HepG2 (cell line): ENCODE measurements around the gene GGT1. TPM values are rescaled to one million over a fixed set of nuclear protein-coding genes. Genes with fewer than 3 reads are reported as not detected.

ENCODE experiments used
- ATF4 ChIP-seq, 2 experiments: fragments of 450-650 bp in 1 of 2; sonication (generic) in 1 of 2; formaldehyde crosslinking; IDR thresholded peaks; 2 replicates each; pipeline versions ENCODE4 v1.5.0 to v1.8.0; 2020 to 2022; ENCODE audit warnings: mild to moderate bottlenecking in 1 of 2, missing genetic modification reagents in 1 of 2
- CC2D1A ChIP-seq: sonication (generic); formaldehyde crosslinking; IDR thresholded peaks from 2 replicates; pipeline ENCODE4 v1.8.1; 2023; ENCODE audit warnings: mild to moderate bottlenecking, missing genetic modification reagents
- EHMT2 ChIP-seq: fragments of 200-600 bp; sonication (generic); IDR thresholded peaks from 2 replicates; pipeline ENCODE4 v1.7.0; 2017; ENCODE audit warnings: antibody characterized with exemption, low read depth, low read length, borderline replicate concordance
- FOXK2 ChIP-seq: fragments of 450-650 bp; IDR thresholded peaks from 2 replicates; pipeline ENCODE4 v1.6.1; 2016
- KDM5A ChIP-seq: fragments of 200-600 bp; sonication (generic); IDR thresholded peaks from 2 replicates; pipeline ENCODE4 v1.7.0; 2018; ENCODE audit warnings: antibody characterized with exemption, mild to moderate bottlenecking, low read length, borderline replicate concordance
- MAFG ChIP-seq: sonication (generic); formaldehyde crosslinking; IDR thresholded peaks from 2 replicates; pipeline ENCODE4 v1.5.1; 2020; ENCODE audit warnings: mild to moderate bottlenecking, missing genetic modification reagents
- ZNF142 ChIP-seq: sonication (generic); formaldehyde crosslinking; IDR thresholded peaks from 2 replicates; pipeline ENCODE4 v1.4.0; 2020; ENCODE audit warnings: missing genetic modification reagents
- ZNF407 ChIP-seq: sonication (generic); formaldehyde crosslinking; IDR thresholded peaks from one replicate; pipeline ENCODE4 v1.5.1; 2020; ENCODE audit warnings: mild to moderate bottlenecking, missing genetic modification reagents; ENCODE audit errors: not compliant biosample characterization
- ZNF841 ChIP-seq: sonication (generic); formaldehyde crosslinking; IDR thresholded peaks from 2 replicates; pipeline ENCODE4 v1.8.1; 2023; ENCODE audit warnings: missing genetic modification reagents, borderline replicate concordance
- polyA plus RNA-seq, 8 experiments: library from polyadenylated mRNA; depleted of rRNA in 3 of 8; stranded (reverse) in 7 of 8; unstranded in 1 of 8; fragments of >200 nt; fragmentation: Illumina TruSeq in 4 of 8; extraction: Trizol in 4 of 8; gene quantifications; 2 replicates each; pipeline versions ENCODE4 v1.2.1 to v1.2.3, GENCODE V29; 2011 to 2016; ENCODE audit warnings: low read depth in 4 of 8, missing spikeins in 1 of 8, mixed read lengths in 1 of 8; ENCODE audit not compliant: insufficient read depth in 1 of 8
- total RNA-seq, 5 experiments: library from RNA; depleted of rRNA; stranded (reverse); fragments of >200 nt; fragmentation: Illumina TruSeq; extraction: Trizol; gene quantifications; 2 replicates each; pipeline ENCODE4 v1.2.3, GENCODE V29; 2016; ENCODE audit warnings: low read depth in 1 of 5

GGT1 gene
- total and polyA plus RNA-seq, 2 of the 13 experiments (the other 11 are each of a cell fraction or from before 2014, with no cell fraction given) = 29.9 to 103 TPM

GRCh38 chr22:24555165-24556039 is 47.6 kb upstream of the GGT1 start, which contains the start of gene SNRPD3 (continued):
- no peak for TF ChIP-seq ZNF841 (CRISPR knock-in tag)
- TF ChIP-seq EHMT2 = no peak
- TF ChIP-seq ZNF142 (CRISPR knock-in tag) = no peak
- TF ChIP-seq KDM5A = peak; percentile 99
- TF ChIP-seq CC2D1A (CRISPR knock-in tag) = 0 out of 2 replicates have a peak, but pooled peaks have one; percentile 52
- peak; percentile 59 for TF ChIP-seq ZNF407 (CRISPR knock-in tag)
- TF ChIP-seq ATF4 (CRISPR knock-in tag; IDR thresholded peaks at IDR 0.05) = 0 out of 4 replicates have a peak, but pooled peaks of 1 of the 2 experiments have one; percentile 50
- no peak for TF ChIP-seq MAFG (CRISPR knock-in tag)
- TF ChIP-seq FOXK2 = no peak
